HG02759 (cell line): ENCODE data around the gene RNF144A.
"Not testable (repeated sequence)": the region's sequence is repeated elsewhere in the genome, so short reads cannot be mapped to it uniquely, and the experiment has no call there.

Experiments used
- ATAC-seq: cut with Tn5 transposase; IDR thresholded peaks from one replicate; pipeline ENCODE4 v1.9.1; 2021; ENCODE audit warnings: mild to moderate bottlenecking, moderate library complexity; ENCODE audit not compliant: unreplicated experiment

Gene RNF144A

GRCh38 chr2:6995391-6996097, 78.3 kb downstream of the RNF144A start:
- ATAC-seq = no peak

GRCh38 chr2:6999211-6999877, 82.1 kb downstream of the RNF144A start:
- peak; percentile 89 for ATAC-seq

- ATAC-seq = not testable (repeated sequence)
Observed at GRCh38 chr2:7001395-7001794, 84.2 kb downstream of the RNF144A start.

- no peak for ATAC-seq
Observed at GRCh38 chr2:7003895-7004294, 86.7 kb downstream of the RNF144A start.

GRCh38 chr2:7004636-7005035, 87.4 kb downstream of the RNF144A start:
- ATAC-seq = no peak

- peak; percentile 41 for ATAC-seq
Observed at GRCh38 chr2:7007488-7007845, 90.3 kb downstream of the RNF144A start.

- ATAC-seq = peak; percentile 51
Observed at GRCh38 chr2:7007846-7008741, 90.9 kb downstream of the RNF144A start.

- ATAC-seq = no peak
Observed at GRCh38 chr2:7009207-7009911, 92.1 kb downstream of the RNF144A start.

GRCh38 chr2:7010391-7011054, 93.3 kb downstream of the RNF144A start:
- no peak for ATAC-seq

- ATAC-seq = no peak
Observed at GRCh38 chr2:7011356-7012083, 94.3 kb downstream of the RNF144A start.

GRCh38 chr2:7012141-7012764, 95.0 kb downstream of the RNF144A start:
- ATAC-seq = no peak

- ATAC-seq = no peak
Observed at GRCh38 chr2:7013471-7014160, 96.4 kb downstream of the RNF144A start.

- ATAC-seq = peak; percentile 66
Observed at GRCh38 chr2:7014174-7014640, 97.0 kb downstream of the RNF144A start.

- ATAC-seq = no peak
Observed at GRCh38 chr2:7015007-7015950, 98.1 kb downstream of the RNF144A start.

GRCh38 chr2:7016148-7016547, 98.9 kb downstream of the RNF144A start:
- ATAC-seq = no peak

GRCh38 chr2:7016601-7017211, 99.5 kb downstream of the RNF144A start:
- no peak for ATAC-seq

GRCh38 chr2:7017671-7018281, 100.6 kb downstream of the RNF144A start:
- ATAC-seq = no peak
